Measurements from ENCODE around the gene NFE2L1. TPM values are rescaled to one million over a fixed set of nuclear protein-coding genes. Genes with fewer than 3 reads are reported as not detected.
"Not testable (repeated sequence)": the region's sequence is repeated elsewhere in the genome, so short reads cannot be mapped to it uniquely, and the experiment has no call there.

NFE2L1 gene
- total RNA-seq, 1 experiment from 2014 or later, result 91.7 TPM

DNA sequence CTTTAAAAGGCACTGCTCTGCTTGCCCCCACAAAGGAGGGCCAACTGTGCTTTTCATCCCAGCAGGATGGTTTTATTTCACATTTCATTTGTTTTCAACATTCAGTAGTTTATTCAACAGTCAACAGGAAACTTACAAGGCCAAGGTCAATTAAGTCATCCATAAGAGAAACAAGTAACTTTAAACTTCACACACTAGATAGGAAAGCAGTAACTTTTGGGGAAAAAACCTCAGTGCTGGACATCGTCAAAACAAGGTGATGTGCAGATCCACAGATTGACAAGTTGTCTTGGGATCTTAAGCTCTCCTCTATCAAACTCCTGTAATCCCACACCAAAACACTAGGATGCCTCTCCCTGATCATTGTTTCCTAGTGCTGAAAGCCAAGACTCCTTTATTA is 18.5 kb downstream of the NFE2L1 start:
- H3K9me3 ChIP-seq (ENCODE audit: insufficient read depth, low read depth), result no peaks in the 10 kb centered on the region
- H3K4me2 ChIP-seq, result no peak overlapping the region
- ChIA-PET POLR2A (ENCODE audit: unreplicated experiment) (no interaction called here), CTCF (interaction anchor here (0.9 kb wide), 1 partner anchor 40 kb away, joined by 3 read pairs; no protein-coding TSS in a partner anchor)
- no peaks in the 10 kb centered on the region for H3K79me2 ChIP-seq (ENCODE audit: low read depth)
- DNase-seq, result no peak
- no peaks in the 10 kb centered on the region for H3K9me2 ChIP-seq (ENCODE audit: insufficient read depth)
- no peaks in the 10 kb centered on the region for H3K27me3 ChIP-seq (ENCODE audit: insufficient read depth, low read depth)
- no TSS peak for BruUV-seq (replicated peaks)
- peaks cover 19% of the 10 kb centered on the region; the same call in 1 of the 2 replicates for H3K36me3 ChIP-seq (ENCODE audit: low read depth)
- no peaks in the 10 kb centered on the region; the same call in 1 of the 2 replicates for H4K20me1 ChIP-seq (ENCODE audit: insufficient read depth)
- H3K4me1 ChIP-seq (replicated peaks; ENCODE audit: insufficient read depth), result no peaks in the 10 kb centered on the region; the same call in 1 of the 2 replicates
- intact Hi-C loops (cut with micrococcal nuclease; ENCODE audit: unreplicated experiment), result no loop called here
- no peak overlapping the region for H3K27ac ChIP-seq
- peaks cover 41% of the 10 kb centered on the region for H3F3A ChIP-seq (ENCODE audit: insufficient read depth, low read depth)
- TF ChIP-seq CTCF (conservative IDR thresholded peaks at IDR 0.05) (no peak), EZH2 (IDR thresholded peaks at IDR 0.05; ENCODE audit: low read depth) (no peak)
- H3K4me3 ChIP-seq, result no peak overlapping the region
- H2AFZ ChIP-seq, result no peak overlapping the region

DNA sequence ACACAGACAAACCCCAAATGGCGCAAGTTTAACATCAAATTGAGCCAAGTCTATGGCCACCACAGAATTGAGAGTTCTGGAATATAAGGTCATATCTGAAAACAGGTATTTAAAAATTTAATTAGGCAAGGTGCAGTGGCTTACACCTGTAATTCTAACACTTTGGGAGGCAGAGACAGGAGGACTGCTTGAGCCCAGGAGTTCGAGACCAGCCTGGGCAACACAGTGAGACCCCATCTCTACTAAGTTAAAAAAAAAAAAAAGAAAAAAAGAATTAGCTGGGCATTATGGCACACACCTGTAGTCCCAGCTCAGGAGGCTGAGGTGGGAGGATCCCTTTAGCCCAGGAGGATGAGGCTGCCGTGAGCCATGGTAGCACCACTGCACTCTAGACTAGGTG is 19.1 kb downstream of the NFE2L1 start:
- CTCF ChIA-PET, result interaction anchor here (0.9 kb wide), 1 partner anchor 41 kb away, joined by 3 read pairs; no protein-coding TSS in a partner anchor
- Histone ChIP-seq H3F3A (ENCODE audit: insufficient read depth, low read depth) (peaks cover 36% of the 10 kb centered on the region), H3K4me1 (replicated peaks; ENCODE audit: insufficient read depth) (no peaks in the 10 kb centered on the region; the same call in 1 of the 2 replicates), H2AFZ (no peak overlapping the region), H3K27ac (peak overlapping the region; percentile 16; the same call in 1 of the 2 replicates), H3K9me3 (ENCODE audit: insufficient read depth, low read depth) (no peaks in the 10 kb centered on the region), H3K36me3 (ENCODE audit: low read depth) (peaks cover 17% of the 10 kb centered on the region; the same call in 1 of the 2 replicates), H3K4me2 (no peak overlapping the region), H3K79me2 (ENCODE audit: low read depth) (no peaks in the 10 kb centered on the region), H3K4me3 (no peak overlapping the region), H3K9me2 (ENCODE audit: insufficient read depth) (no peaks in the 10 kb centered on the region), H4K20me1 (ENCODE audit: insufficient read depth) (no peaks in the 10 kb centered on the region; the same call in 1 of the 2 replicates), H3K27me3 (ENCODE audit: insufficient read depth, low read depth) (no peaks in the 10 kb centered on the region)
- intact Hi-C loops (cut with micrococcal nuclease; ENCODE audit: unreplicated experiment), result no loop called here
- TF ChIP-seq CTCF (conservative IDR thresholded peaks at IDR 0.05) (no peak), EZH2 (IDR thresholded peaks at IDR 0.05; ENCODE audit: low read depth) (no peak)
- no TSS peak for BruUV-seq (replicated peaks)
- no peak for DNase-seq
- POLR2A ChIA-PET (ENCODE audit: unreplicated experiment), result interaction anchor here (0.6 kb wide), 1 partner anchor 18 kb away, joined by 5 read pairs; no protein-coding TSS in a partner anchor

GRCh38 chr17:48067808-48068207 is 19.6 kb downstream of the NFE2L1 start:
- H3K9me3 ChIP-seq (ENCODE audit: insufficient read depth, low read depth); intact Hi-C loops (cut with micrococcal nuclease; ENCODE audit: unreplicated experiment); H3K27me3 ChIP-seq (ENCODE audit: insufficient read depth, low read depth); BruUV-seq (replicated peaks); H4K20me1 ChIP-seq (ENCODE audit: insufficient read depth); H3K4me1 ChIP-seq (replicated peaks; ENCODE audit: insufficient read depth); DNase-seq; H3K79me2 ChIP-seq (ENCODE audit: low read depth); H3K4me3 ChIP-seq; H3K9me2 ChIP-seq (ENCODE audit: insufficient read depth); H3K4me2 ChIP-seq; H2AFZ ChIP-seq; CTCF ChIA-PET: not testable (repeated sequence)
- POLR2A ChIA-PET (ENCODE audit: unreplicated experiment), result interaction anchor here (0.6 kb wide), 1 partner anchor 19 kb away, joined by 5 read pairs; no protein-coding TSS in a partner anchor
- peak overlapping the region; percentile 16; the same call in 1 of the 2 replicates for H3K27ac ChIP-seq
- H3K36me3 ChIP-seq (ENCODE audit: low read depth), result peaks cover 16% of the 10 kb centered on the region
- H3F3A ChIP-seq (ENCODE audit: insufficient read depth, low read depth), result peaks cover 31% of the 10 kb centered on the region

Data from PC-9 (cell line).